GM15510 (cell line): ENCODE measurements around the gene HINT1.
A peak's percentile ranks its signal among the peaks of the same experiment; 100 is the strongest.

Source experiments
- POLR2A ChIP-seq: IDR thresholded peaks from 3 replicates; pipeline ENCODE4 v1.6.1; 2011; ENCODE audit warnings: borderline replicate concordance; ENCODE audit not compliant: insufficient read length; ENCODE audit errors: extremely low read depth

The HINT1 gene

GRCh38 chr5:131186561-131187256, 21.7 kb upstream of the HINT1 start:
- TF ChIP-seq POLR2A = no peak

DNA sequence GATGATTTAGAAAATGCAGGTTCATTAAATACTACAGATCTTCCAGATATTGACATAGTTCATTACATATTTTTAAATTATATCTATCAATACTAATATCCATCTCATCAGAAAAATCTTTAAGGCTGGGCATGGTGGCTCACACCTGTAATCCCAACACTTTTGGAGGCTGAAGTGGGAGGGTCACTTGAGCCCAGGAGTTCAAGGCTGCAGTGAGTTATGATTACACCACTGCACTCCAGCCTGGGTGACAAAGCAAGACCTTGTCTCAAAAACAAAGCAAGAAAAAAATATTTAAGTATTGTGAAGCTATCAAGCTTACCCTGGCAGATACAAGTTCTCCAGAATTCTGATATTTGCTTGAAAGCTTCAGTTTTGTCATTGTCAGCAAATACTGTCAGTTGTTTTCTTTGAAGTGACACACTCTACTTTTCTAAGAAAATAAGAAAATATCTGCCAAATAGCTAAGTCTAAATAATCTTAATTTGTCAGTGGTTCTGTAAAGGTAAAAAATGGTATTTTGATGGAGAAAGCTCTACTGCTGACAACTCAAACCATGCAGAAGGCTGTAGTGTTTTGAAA, 20.6 kb upstream of the HINT1 start:
- TF ChIP-seq POLR2A = no peak

GRCh38 chr5:131182839-131183238, 17.8 kb upstream of the HINT1 start:
- no peak for TF ChIP-seq POLR2A

- no peak for TF ChIP-seq POLR2A
These were observed 15.4 kb upstream of the HINT1 start for GRCh38 chr5:131180407-131180806.

GRCh38 chr5:131171276-131171810, 6.3 kb upstream of the HINT1 start:
- TF ChIP-seq POLR2A = no peak

GRCh38 chr5:131170540-131171275, 5.7 kb upstream of the HINT1 start, which contains the start of gene LYRM7:
LYRM7 (plus strand) TSS chr5:131170944; CDS start chr5:131171021, 77 bp downstream.
- TF ChIP-seq POLR2A = peak; percentile 80

- no peak for TF ChIP-seq POLR2A
These were observed 4.9 kb upstream of the HINT1 start for GRCh38 chr5:131169810-131170539.

DNA sequence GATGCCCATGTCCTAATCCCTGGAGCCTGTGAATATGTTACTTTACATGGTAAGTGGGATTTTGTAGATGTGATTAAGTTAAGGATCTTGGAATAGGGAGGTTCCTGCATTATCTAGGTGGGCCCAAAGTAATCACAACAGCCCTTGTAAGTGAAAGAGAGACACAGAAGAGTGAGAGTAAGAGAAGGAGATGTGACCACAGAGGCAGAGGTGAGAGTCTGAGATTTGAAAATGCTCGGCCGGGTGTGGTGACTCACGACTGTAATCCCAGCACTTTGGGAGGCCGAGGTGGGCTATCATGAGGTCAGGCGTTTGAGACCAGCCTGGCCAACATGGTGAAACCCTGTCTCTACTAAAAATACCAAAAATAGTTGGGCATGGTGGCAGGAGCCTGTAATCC, 2.6 kb upstream of the HINT1 start:
- no peak for TF ChIP-seq POLR2A

GRCh38 chr5:131164191-131165118, 601 bp downstream of the HINT1 start:
- TF ChIP-seq POLR2A = peak; percentile 30

GRCh38 chr5:131163276-131164119, 1.6 kb downstream of the HINT1 start:
- no peak for TF ChIP-seq POLR2A

GRCh38 chr5:131160134-131160533, 4.9 kb downstream of the HINT1 start:
- no peak for TF ChIP-seq POLR2A

- TF ChIP-seq POLR2A = no peak
These were observed 8.1 kb downstream of the HINT1 start for GRCh38 chr5:131156957-131157356.

DNA sequence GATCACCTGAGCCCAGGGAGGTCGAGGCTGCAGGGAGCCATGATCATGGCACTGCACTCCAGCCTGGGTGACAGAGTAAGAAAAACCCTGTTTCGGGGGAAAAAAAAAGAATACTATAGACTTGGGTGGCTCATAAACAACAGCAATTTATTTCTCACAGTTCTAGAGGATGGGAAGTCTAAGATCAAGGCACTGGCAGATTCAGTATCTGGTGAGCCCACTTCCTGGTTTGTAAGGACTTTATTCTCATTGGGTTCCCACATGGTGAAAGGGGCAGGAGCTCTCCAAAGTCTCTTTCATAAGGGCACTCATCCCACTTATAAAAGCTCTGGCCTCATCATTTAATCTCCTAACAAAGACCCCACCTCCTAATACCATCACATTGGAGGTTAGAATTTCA, 8.7 kb downstream of the HINT1 start:
- no peak for TF ChIP-seq POLR2A

DNA sequence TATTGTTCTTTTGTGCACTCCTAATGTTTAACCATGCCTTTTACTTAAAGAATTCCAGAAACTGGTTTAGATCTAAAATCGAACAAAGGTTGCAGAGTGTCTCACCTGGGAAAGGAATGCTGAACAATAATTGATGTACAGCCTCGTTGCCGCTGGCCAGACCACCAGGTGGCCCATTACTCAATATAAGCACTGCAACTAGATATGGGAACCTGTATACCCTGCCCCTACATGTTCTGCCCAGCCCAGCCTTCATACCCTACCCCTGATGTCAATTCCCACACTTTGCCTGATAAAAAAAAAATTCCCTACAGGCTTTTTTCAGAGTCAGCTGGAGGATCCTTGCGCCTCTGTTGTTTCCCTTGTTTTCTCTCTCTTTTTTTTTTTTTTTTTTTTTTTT, 13.8 kb downstream of the HINT1 start:
- no peak for TF ChIP-seq POLR2A

GRCh38 chr5:131150408-131150807, 14.6 kb downstream of the HINT1 start:
- TF ChIP-seq POLR2A = no peak
